ENCODE data around the gene TJP1. TPM values are rescaled to one million over a fixed set of nuclear protein-coding genes. Genes with fewer than 3 reads are reported as not detected.

TJP1 gene
- total and polyA plus RNA-seq, 2 of the 8 experiments (the other 6 are each of a cell fraction or from before 2014, with no cell fraction given), result 46.3 to 138 TPM

DNA sequence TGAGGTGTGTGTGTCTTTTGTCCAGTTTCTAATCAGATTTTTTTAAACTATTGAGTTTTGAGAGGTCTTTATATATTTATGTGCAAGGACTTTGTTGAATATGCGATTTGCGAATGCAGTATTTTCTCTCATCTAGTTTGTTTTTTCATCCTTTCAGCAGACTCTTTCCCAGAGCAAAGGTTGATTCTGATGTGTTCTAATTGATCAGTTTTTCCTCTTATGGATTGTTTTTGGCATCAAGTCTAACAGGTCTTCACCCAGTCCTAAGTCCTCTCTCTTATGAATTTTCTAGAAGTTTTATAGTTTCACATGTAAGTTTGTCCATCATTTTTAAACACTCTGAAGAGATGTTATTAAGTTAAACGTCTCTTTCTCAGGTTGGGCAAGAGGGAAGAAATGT lies 17.8 kb upstream of the TJP1 start:
- Histone ChIP-seq H3K4me1 (replicated peaks in 1 of 4; ENCODE audit: control insufficient read depth in 3 of 4, insufficient read depth in 4 of 4, low read length in 3 of 4) (peaks cover 0 to 3% (median 1%) of the 10 kb centered on the region in 4 experiments; a peak in 2 of 7 replicates), H3K9ac (replicated peaks in 1 of 4; ENCODE audit: extremely low read depth in 1 of 4, low read depth in 3 of 4, low read length in 3 of 4) (no peak overlapping the region), H2BK5ac (ENCODE audit: low read depth, low read length) (no peak overlapping the region), H2BK120ac (replicated peaks; ENCODE audit: low read depth, low read length) (no peak overlapping the region), H3K27ac (ENCODE audit: low read depth, low read length) (no peak overlapping the region), H3K23ac (ENCODE audit: insufficient read length) (no peak overlapping the region), H3K9me3 (ENCODE audit: insufficient read depth in 2 of 2, low read depth in 1 of 2, low read length in 1 of 2) (no peaks in the 10 kb centered on the region), H3K79me1 (ENCODE audit: low read depth, low read length) (no peaks in the 10 kb centered on the region), H3K56ac (replicated peaks; ENCODE audit: insufficient read length, low read depth, low read length) (no peak overlapping the region), H4K5ac (ENCODE audit: insufficient read length, low read depth, low read length) (no peak overlapping the region), H3K36me3 (ENCODE audit: control insufficient read depth in 2 of 4, insufficient read depth in 4 of 4, low read length in 3 of 4) (no peaks in the 10 kb centered on the region), H4K20me1 (replicated peaks in 1 of 2; ENCODE audit: control insufficient read depth in 1 of 2, insufficient read depth in 2 of 2, low read length in 2 of 2) (no peaks in the 10 kb centered on the region), H3K4me3 (ENCODE audit: extremely low read depth in 1 of 4, insufficient read depth in 2 of 4, low read depth in 3 of 4, low read length in 4 of 4) (no peak overlapping the region), H3K18ac (ENCODE audit: extremely low read depth, low read length) (no peak overlapping the region), H2BK20ac (ENCODE audit: low read length) (no peak overlapping the region), H3K79me2 (ENCODE audit: control insufficient read depth in 1 of 2, insufficient read depth in 2 of 2, low read length in 2 of 2) (no peaks in the 10 kb centered on the region), H3K4ac (replicated peaks; ENCODE audit: insufficient read length, low read depth, low read length) (no peak overlapping the region), H2AK5ac (ENCODE audit: low read depth, low read length) (no peak overlapping the region), H4K8ac (ENCODE audit: extremely low read depth, insufficient read depth, low read length) (no peak overlapping the region), H2BK15ac (ENCODE audit: low read length) (no peak overlapping the region), H3K27me3 (replicated peaks in 1 of 4; ENCODE audit: control insufficient read depth in 3 of 4, extremely low read depth in 1 of 4, insufficient read depth in 3 of 4, low read length in 3 of 4) (no peaks in the 10 kb centered on the region), H3K14ac (ENCODE audit: insufficient read length) (no peak overlapping the region), H3K4me2 (ENCODE audit: insufficient read depth in 1 of 2, low read depth in 2 of 2, low read length in 2 of 2) (no peak overlapping the region), H2AFZ (ENCODE audit: low read length) (no peak overlapping the region), H4K91ac (replicated peaks; ENCODE audit: insufficient read length, low read length) (no peak overlapping the region), H2BK12ac (ENCODE audit: low read depth, low read length) (no peak overlapping the region), H3K23me2 (ENCODE audit: low read depth, low read length) (no peaks in the 10 kb centered on the region)
- DNase-seq (ENCODE audit: low read depth in 1 of 2, low spot score in 2 of 2) (no peak), FAIRE-seq (no peak)
- ChIA-PET POLR2A (ENCODE audit: partially characterized antibody) (no interaction called here), CTCF (ENCODE audit: partially characterized antibody) (interaction anchor here (2.3 kb wide), 1 partner anchor 86 kb away, joined by 5 read pairs; no protein-coding TSS in a partner anchor)
- WGBS, 2 experiments (ENCODE audit: extremely low coverage in 1 of 2, insufficient coverage in 1 of 2, insufficient read length in 1 of 2, insufficient replicate concordance in 2 of 2, low coverage in 1 of 2, low lambda C conversion rate in 2 of 2, missing lambda C conversion rate in 1 of 2), result 93% methylated on average over 3 of the region's 3 CpGs; no CpG with 5 or more reads in 1 of the 2 experiments
- no peak for TF ChIP-seq SRF (IDR thresholded peaks at IDR 0.05; ENCODE audit: low read depth, low read length)
- TF ChIP-seq PHF8 (conservative IDR thresholded peaks at IDR 0.05; ENCODE audit: low read depth, low read length), result no peak
- no peak for TF ChIP-seq POLR2A (IDR thresholded peaks at IDR 0.05; ENCODE audit: control extremely low read depth in 1 of 2, low read depth in 2 of 2, low read length in 2 of 2)
- no peak for TF ChIP-seq GTF2F1 (IDR thresholded peaks at IDR 0.05; ENCODE audit: borderline replicate concordance, low read depth, low read length)
- TF ChIP-seq JUN (IDR thresholded peaks at IDR 0.05; ENCODE audit: low read depth, low read length), result no peak
- TF ChIP-seq, protein P1, sequence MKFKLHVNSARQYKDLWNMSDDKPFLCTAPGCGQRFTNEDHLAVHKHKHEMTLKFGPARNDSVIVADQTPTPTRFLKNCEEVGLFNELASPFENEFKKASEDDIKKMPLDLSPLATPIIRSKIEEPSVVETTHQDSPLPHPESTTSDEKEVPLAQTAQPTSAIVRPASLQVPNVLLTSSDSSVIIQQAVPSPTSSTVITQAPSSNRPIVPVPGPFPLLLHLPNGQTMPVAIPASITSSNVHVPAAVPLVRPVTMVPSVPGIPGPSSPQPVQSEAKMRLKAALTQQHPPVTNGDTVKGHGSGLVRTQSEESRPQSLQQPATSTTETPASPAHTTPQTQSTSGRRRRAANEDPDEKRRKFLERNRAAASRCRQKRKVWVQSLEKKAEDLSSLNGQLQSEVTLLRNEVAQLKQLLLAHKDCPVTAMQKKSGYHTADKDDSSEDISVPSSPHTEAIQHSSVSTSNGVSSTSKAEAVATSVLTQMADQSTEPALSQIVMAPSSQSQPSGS (IDR thresholded peaks at IDR 0.05; ENCODE audit: low read length), result no peak
- no peak for TF ChIP-seq CTBP2 (IDR thresholded peaks at IDR 0.05; ENCODE audit: borderline replicate concordance, insufficient read depth, insufficient read length, low read length)
- TF ChIP-seq RBBP5 (IDR thresholded peaks at IDR 0.05; ENCODE audit: borderline replicate concordance, low read depth, low read length), result no peak
- TF ChIP-seq, protein P2, sequence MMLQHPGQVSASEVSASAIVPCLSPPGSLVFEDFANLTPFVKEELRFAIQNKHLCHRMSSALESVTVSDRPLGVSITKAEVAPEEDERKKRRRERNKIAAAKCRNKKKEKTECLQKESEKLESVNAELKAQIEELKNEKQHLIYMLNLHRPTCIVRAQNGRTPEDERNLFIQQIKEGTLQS (IDR thresholded peaks at IDR 0.05; ENCODE audit: insufficient read depth, low read depth, low read length), result no peak
